Activated naive CD4-positive, alpha-beta T cell treated with anti-CD3 and anti-CD28 coated beads, Interleukin-2, amount 10 ng/mL, durations not matched to agents 7 days and 5 days (primary cell): ENCODE data around the gene SLC25A2.
"Not testable (repeated sequence)": the region's sequence is repeated elsewhere in the genome, so short reads cannot be mapped to it uniquely, and the experiment has no call there.

Experiments used
- CTCF ChIA-PET: fragments of 350-600 bp; sonication (Branson Sonifier 250); formaldehyde crosslinking; loops from one replicate; lab custom pipeline; 2021; ENCODE audit warnings: antibody characterized with exemption; lab: Charles Lee
- DNase-seq: peaks from one replicate; pipeline ENCODE4 v3.0.0-alpha.2; 2020
- H3K27ac Mint-ChIP-seq: one replicate; pipeline ENCODE4 v1.8.0; 2021; ENCODE audit warnings: mild to moderate bottlenecking, moderate library complexity, mixed read lengths
- H3K27me3 Mint-ChIP-seq: one replicate; pipeline ENCODE4 v1.8.0; 2021; ENCODE audit warnings: mild to moderate bottlenecking, mixed read lengths
- H3K36me3 Mint-ChIP-seq: one replicate; pipeline ENCODE4 v1.8.0; 2021; ENCODE audit warnings: mixed read lengths
- H3K4me1 Mint-ChIP-seq: one replicate; pipeline ENCODE4 v1.8.0; 2021; ENCODE audit warnings: mixed read lengths
- H3K4me3 Mint-ChIP-seq: one replicate; pipeline ENCODE4 v1.8.0; 2021; ENCODE audit warnings: mild to moderate bottlenecking, moderate library complexity, mixed read lengths
- H3K9me3 Mint-ChIP-seq: one replicate; pipeline ENCODE4 v1.8.0; 2021; ENCODE audit warnings: mixed read lengths

Gene SLC25A2

DNA sequence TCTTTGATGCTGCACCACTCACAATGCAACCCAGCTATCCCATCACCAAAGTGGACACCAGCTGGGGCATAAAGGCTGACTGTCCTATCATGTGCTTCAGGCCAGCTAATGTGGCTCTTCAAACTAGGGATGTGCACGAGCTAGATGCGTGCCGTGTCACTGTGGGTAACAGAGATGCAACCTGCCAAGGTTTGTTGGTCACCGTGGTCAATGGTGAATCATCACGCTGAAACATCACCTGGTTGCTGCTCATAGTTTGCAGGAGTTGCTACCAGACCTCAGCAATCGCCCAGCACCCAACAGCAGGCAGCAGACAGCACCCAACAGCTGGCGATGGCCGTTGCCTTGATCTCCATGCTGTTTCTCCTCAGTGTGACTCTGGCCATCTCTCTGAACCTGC is 24.4 kb upstream of the SLC25A2 start:
- Mint-ChIP-seq H3K9me3 (peaks cover 21% of the 10 kb centered on the region), H3K27ac (no peak overlapping the region)
- CTCF ChIA-PET = interaction anchor here (0.7 to 3.7 kb wide), 6 partner anchors 8 to 236 kb away, joined by 3 to 23 read pairs (median 4); partner anchors contain the start of gene TAF7

DNA sequence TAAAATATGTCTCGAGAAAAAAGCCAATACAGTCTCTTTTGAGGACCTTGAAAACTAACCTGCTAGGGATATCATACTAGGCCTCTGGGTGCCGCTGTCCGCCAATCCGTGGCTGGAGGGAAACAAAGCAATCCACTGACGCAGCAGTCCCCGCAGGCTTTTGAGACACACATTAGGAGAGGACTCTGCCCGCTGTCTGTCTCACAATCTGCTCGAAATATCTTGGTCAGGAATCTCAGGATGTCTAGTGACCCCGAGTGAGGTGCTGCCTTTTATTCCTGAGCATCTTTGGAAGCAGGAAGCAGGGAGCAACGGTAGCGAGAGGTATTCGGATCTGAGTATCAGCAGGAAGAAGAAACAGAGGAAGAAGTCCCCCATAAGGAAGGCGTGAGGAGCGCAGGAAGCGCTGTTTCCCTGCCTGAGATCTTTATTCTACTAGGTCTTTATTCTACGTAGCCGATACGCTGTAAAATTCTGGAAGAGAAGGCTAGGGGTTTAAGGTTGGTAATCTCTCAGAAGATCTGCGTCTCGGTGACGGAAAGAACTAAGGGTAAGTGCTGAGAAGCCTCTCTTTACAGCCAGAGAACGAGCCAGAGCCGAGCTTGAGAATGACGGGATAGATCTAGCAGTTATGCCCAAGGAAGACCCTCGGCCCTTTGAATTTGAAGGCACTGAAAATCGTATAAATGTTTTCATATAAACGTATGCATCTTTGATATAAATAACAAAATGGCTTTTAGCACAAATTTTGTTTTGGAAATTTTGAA is 22.4 kb upstream of the SLC25A2 start:
- peak; percentile 79 for DNase-seq
- Mint-ChIP-seq H3K36me3 (peaks cover 15% of the 10 kb centered on the region), H3K4me1 (peaks cover 11% of the 10 kb centered on the region), H3K27ac (peak overlapping the region; percentile 53), H3K27me3 (peaks cover 27% of the 10 kb centered on the region), H3K4me3 (peak overlapping the region; percentile 75), H3K9me3 (peaks cover 23% of the 10 kb centered on the region)
- CTCF ChIA-PET = interaction anchor here (0.6 to 1.5 kb wide), 2 partner anchors 28 to 890 kb away, joined by 3 to 6 read pairs; no protein-coding TSS in a partner anchor

More for the DNA sequence above, 24.4 kb upstream of the SLC25A2 start:
- Mint-ChIP-seq H3K27me3 (peaks cover 39% of the 10 kb centered on the region), H3K4me1 (peaks cover 9% of the 10 kb centered on the region), H3K4me3 (no peak overlapping the region), H3K36me3 (peaks cover 6% of the 10 kb centered on the region)
- no peak for DNase-seq

DNA sequence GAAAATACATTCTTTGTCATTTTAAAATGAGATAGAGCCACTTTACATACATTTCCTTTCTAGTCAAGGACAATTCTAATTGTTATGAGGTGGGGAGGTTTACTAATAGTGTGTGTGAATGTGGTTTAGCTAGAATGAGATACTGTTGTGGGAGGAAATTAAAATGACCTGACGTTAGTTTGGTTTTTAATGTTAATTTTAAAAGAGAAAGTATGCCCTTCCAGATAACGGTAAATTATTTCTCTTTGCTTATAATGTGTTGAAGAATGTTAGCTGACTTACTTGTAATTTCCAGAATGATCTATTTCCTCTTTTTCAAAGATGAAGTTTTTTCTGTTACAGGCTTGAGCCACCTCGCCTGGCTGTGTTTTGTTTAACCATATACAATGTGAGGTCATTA is 18.4 kb upstream of the SLC25A2 start:
- H3K36me3 Mint-ChIP-seq = peaks cover 44% of the 10 kb centered on the region
- CTCF ChIA-PET = no interaction called here
- peaks cover 19% of the 10 kb centered on the region for H3K27me3 Mint-ChIP-seq
- H3K9me3 Mint-ChIP-seq = peaks cover 43% of the 10 kb centered on the region
- H3K4me1 Mint-ChIP-seq = peaks cover 33% of the 10 kb centered on the region
- no peak for DNase-seq
- peak overlapping the region; percentile 58 for H3K27ac Mint-ChIP-seq
- peak overlapping the region; percentile 36 for H3K4me3 Mint-ChIP-seq

DNA sequence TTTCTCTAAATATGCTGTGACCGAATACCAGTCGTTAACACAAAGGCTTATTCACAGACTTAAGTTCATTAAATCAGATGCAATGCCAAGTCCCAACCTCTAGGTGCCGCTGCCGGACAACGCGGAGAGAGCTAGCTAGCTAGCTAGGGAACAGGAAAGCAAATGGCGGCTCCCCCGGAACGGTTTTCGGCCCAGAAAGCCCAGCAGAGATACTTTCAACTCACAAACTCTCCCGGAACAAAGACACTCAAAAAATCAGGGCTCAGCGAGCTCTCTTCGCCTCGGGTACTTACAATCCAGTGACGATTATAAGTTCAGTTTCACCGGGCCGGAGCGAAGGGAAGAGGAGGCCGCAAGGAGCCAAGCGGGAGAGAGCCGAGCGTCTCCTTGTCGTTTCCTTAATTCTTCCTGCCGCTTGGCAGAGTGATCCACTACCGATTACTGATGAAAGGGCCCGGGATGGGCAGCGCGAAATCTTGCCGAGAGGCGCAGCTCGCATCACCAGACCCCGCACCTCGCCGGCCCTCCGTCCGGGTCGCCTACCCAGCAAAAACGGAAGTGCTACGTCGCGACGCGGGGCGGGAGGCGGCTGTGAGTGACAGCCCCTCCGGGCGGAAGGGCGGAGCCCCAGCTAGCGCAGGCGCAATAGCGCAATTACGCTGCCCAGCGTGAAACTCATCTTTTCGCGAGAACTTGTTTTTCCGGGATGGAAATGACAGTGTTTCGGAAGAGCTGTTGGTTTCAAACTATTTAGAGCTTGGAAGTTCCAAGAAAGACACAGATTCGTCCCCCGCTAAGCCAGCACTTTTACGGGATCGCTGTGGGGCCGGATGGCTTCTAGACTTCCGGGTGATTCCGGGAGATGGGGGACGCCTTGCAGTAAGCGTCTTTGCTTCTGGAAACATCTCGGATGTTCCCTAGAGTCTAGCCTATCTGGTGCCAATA is 16.6 kb upstream of the SLC25A2 start, which contains the start of gene TAF7:
Gene TAF7, minus strand, starts transcription at position 560 of the 945 bp plus-strand sequence. CDS start 740 bp downstream, outside the sequence.
- H3K27me3 Mint-ChIP-seq = peaks cover 7% of the 10 kb centered on the region
- H3K36me3 Mint-ChIP-seq = peaks cover 55% of the 10 kb centered on the region
- H3K4me1 Mint-ChIP-seq = peaks cover 24% of the 10 kb centered on the region
- peak; percentile 94 for DNase-seq
- CTCF ChIA-PET = interaction anchor here (0.6 to 2.1 kb wide), 14 partner anchors 10 to 765 kb away, joined by 3 to 23 read pairs (median 4); partner anchors contain the start of genes PCDHGA1, PCDHGA10, PCDHGA2 and PCDHGA3
- H3K4me3 Mint-ChIP-seq = peak within 1 kb of the TSS; percentile 87
- peak within 1 kb of the TSS; percentile 98 for H3K27ac Mint-ChIP-seq
- H3K9me3 Mint-ChIP-seq = peaks cover 46% of the 10 kb centered on the region

DNA sequence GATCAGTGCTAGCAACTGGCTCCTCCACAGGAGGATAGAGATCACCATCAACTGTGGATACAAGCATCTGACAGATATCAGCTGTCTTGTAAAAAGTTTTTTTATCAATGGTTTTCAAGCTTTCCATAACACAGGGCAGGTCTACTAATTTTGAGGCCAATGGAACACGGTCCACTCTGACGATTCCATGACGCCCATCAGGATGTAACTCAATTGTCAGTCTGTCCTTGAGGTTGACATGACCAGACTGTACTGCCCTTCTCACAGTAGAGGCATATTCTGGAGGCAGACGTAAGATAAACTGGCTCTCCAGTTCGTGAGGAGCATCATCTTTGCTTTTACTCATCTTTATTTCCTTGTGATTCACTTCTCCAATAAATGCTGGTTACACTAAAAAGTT is 15.8 kb upstream of the SLC25A2 start:
- peaks cover 63% of the 10 kb centered on the region for H3K36me3 Mint-ChIP-seq
- peaks cover 53% of the 10 kb centered on the region for H3K9me3 Mint-ChIP-seq
- peak overlapping the region; percentile 87 for H3K4me3 Mint-ChIP-seq
- CTCF ChIA-PET = interaction anchor here (0.6 to 2.1 kb wide), 13 partner anchors 10 to 1304 kb away, joined by 3 to 23 read pairs (median 4); partner anchors contain the start of genes PCDHGA1, PCDHGA10, PCDHGA2 and PCDHGA3
- no peak for DNase-seq
- peaks cover 7% of the 10 kb centered on the region for H3K27me3 Mint-ChIP-seq
- H3K4me1 Mint-ChIP-seq = peaks cover 24% of the 10 kb centered on the region
- H3K27ac Mint-ChIP-seq = peak overlapping the region; percentile 98

DNA sequence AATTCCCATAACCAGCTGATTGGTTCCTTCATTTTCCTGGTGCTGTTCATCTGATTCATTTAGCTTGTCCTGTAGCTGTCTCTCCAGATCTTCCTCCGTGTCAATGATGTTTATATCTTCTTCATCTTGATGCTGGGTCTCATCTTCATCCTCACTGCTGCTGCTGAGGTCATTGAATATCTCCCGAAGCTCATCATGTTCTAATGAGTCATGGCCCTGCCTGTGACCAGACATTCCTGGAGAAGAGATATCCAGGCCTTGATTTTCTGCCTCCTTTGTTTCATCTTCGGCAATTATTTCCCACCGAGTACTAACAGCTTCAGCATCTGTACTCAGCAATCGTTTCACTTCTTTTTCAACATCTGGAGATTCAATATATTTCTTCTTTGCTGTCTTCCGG is 15.4 kb upstream of the SLC25A2 start:
- peaks cover 7% of the 10 kb centered on the region for H3K27me3 Mint-ChIP-seq
- CTCF ChIA-PET = interaction anchor here (0.6 to 2.1 kb wide), 5 partner anchors 11 to 1305 kb away, joined by 3 to 23 read pairs (median 3); partner anchors contain the start of genes PCDHGA1 and PCDHGA3
- peaks cover 24% of the 10 kb centered on the region for H3K4me1 Mint-ChIP-seq
- DNase-seq = no peak
- peaks cover 55% of the 10 kb centered on the region for H3K9me3 Mint-ChIP-seq
- H3K36me3 Mint-ChIP-seq = peaks cover 64% of the 10 kb centered on the region
- peak overlapping the region; percentile 87 for H3K4me3 Mint-ChIP-seq
- H3K27ac Mint-ChIP-seq = no peak overlapping the region

DNA sequence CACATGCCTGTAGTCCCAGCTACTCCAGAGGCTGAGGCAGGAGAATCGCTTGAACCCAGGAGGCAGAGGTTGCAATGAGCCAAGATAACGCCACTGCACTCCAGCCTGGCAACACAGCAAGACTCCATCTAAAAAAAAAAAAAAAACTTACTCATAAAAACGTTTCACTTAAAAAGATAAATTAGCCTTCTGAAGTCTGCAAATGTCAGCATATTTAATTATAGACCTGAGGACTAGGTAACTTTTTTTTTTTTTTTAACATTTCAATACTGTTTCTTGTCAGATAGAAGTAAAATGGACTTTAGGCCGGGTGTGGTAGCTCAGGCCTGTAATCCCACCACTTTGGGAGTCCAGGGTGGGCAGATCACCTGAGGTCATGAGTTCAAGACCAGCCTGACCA is 13.1 kb upstream of the SLC25A2 start:
- H3K27ac Mint-ChIP-seq, H3K27me3 Mint-ChIP-seq, H3K4me3 Mint-ChIP-seq, CTCF ChIA-PET, DNase-seq: not testable (repeated sequence)
- Mint-ChIP-seq H3K9me3 (peaks cover 65% of the 10 kb centered on the region), H3K4me1 (peaks cover 24% of the 10 kb centered on the region), H3K36me3 (peaks cover 75% of the 10 kb centered on the region)

DNA sequence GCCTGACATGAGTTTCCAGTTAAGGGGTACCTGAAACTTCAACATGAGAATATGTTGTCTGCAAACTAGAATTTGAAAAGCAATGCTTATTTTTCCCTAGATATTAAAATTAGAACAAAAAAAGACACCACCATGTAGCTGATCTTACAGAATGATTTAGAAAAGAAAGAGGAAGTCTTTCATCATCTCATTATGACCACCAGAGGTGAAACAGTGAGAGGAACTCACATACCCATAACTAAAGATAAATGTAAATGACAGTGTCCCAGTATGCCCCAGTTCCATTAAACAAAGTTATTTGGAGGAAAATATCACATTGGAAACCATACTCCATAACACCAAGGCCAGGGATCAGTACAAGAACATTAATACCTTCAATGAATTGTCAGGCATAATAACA is 9.9 kb upstream of the SLC25A2 start:
- Mint-ChIP-seq H3K4me3 (no peak overlapping the region), H3K4me1 (peaks cover 2% of the 10 kb centered on the region), H3K27ac (no peak overlapping the region), H3K27me3 (no peaks in the 10 kb centered on the region), H3K9me3 (peaks cover 70% of the 10 kb centered on the region), H3K36me3 (peaks cover 54% of the 10 kb centered on the region)
- CTCF ChIA-PET = no interaction called here
- no peak for DNase-seq

DNA sequence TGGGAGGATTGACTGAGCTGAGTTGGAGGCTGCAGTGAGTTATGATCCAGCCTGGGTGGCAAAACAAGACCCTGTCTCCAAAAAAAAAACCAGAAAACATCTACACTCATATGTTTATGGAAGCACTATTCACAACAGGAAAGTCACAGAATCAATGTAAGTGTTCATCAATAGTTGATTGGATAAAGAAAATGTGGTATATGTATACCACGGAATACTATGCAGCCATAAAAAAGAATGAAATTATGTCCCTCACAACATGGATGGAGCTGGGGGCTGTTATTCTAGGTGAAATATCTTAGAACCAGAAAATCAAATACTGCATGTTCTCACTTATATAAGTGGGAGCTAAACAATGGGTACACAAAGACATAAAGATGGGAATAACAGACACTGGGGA is 2.8 kb upstream of the SLC25A2 start:
- no peak overlapping the region for H3K4me3 Mint-ChIP-seq
- peaks cover 74% of the 10 kb centered on the region for H3K9me3 Mint-ChIP-seq
- DNase-seq = no peak
- H3K27ac Mint-ChIP-seq = no peak overlapping the region
- CTCF ChIA-PET = no interaction called here
- H3K36me3 Mint-ChIP-seq = peaks cover 4% of the 10 kb centered on the region
- no peaks in the 10 kb centered on the region for H3K4me1 Mint-ChIP-seq
- H3K27me3 Mint-ChIP-seq = no peaks in the 10 kb centered on the region

DNA sequence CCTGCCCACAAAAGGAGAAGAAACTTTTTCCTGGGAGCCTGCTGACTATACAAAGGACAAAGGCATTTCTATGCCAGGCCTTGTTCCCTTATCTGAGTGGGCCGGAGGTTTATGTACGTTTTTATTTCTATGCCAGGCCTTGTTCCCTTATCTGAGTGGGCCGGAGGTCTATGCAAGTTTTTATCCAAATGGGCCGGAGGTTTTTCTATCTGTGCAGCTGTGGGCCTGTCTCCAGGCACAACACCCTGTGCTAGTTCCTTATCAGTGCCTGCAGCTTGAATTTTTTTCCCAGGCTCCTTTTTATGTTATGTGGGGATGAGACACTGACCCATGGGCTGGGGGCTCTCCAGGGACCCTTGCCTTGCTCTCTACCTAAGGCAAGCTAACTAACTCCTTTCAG is 5.5 kb downstream of the SLC25A2 start:
- H3K36me3 Mint-ChIP-seq = peaks cover 1% of the 10 kb centered on the region
- DNase-seq = no peak
- no peak overlapping the region for H3K27ac Mint-ChIP-seq
- H3K4me3 Mint-ChIP-seq = no peak overlapping the region
- H3K27me3 Mint-ChIP-seq = no peaks in the 10 kb centered on the region
- H3K4me1 Mint-ChIP-seq = no peaks in the 10 kb centered on the region
- CTCF ChIA-PET = no interaction called here
- H3K9me3 Mint-ChIP-seq = peaks cover 72% of the 10 kb centered on the region

DNA sequence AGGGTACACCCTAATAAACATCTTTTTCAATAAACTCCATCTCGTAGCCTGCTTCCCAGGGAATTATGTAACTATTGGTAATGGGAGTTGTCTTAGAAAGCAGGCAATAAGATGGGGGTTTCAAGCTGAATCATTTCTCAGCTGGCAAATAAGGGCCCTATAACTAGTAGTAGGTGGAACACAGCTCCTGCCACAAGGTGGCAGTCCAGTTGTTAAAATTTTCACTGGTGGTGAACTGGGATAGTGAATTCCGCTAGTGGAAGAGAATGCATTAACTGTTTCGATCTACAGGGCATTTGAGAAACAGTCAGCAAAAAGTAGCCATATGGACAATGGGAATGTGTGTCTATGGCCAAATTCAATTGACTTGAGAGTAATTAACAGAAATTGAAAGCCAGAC is 30.9 kb downstream of the SLC25A2 start:
- CTCF ChIA-PET = interaction anchor here (0.7 kb wide), 1 partner anchor 58 kb away, joined by 3 read pairs; no protein-coding TSS in a partner anchor
- H3K4me3 Mint-ChIP-seq = no peak overlapping the region
- H3K27ac Mint-ChIP-seq = no peak overlapping the region
- no peak for DNase-seq
- peaks cover 52% of the 10 kb centered on the region for H3K9me3 Mint-ChIP-seq
- H3K27me3 Mint-ChIP-seq = no peaks in the 10 kb centered on the region
- no peaks in the 10 kb centered on the region for H3K4me1 Mint-ChIP-seq
- H3K36me3 Mint-ChIP-seq = peaks cover 3% of the 10 kb centered on the region

DNA sequence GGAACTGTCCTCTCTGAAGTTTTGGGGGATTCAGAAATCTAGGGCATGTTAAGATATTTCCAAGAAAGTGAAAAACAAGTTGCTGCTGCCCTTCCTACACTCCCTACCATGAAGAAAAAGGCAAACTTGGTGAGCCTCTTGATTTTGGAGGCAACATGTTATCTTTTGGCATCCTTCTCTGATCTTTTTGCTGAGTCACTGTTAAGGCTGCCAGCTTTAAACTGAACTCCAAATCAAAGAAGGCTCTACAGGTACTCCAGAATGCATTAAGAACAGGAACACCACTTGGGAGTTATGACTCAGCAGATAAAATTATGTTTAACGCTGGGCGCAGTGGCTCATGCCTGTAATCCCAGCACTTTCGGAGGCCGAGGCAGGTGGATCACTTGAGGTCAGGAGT is 34.7 kb downstream of the SLC25A2 start:
- Mint-ChIP-seq H3K4me3 (no peak overlapping the region), H3K9me3 (peaks cover 58% of the 10 kb centered on the region), H3K36me3 (peaks cover 1% of the 10 kb centered on the region), H3K4me1 (no peaks in the 10 kb centered on the region), H3K27me3 (no peaks in the 10 kb centered on the region), H3K27ac (no peak overlapping the region)
- DNase-seq = no peak
- CTCF ChIA-PET = no interaction called here

DNA sequence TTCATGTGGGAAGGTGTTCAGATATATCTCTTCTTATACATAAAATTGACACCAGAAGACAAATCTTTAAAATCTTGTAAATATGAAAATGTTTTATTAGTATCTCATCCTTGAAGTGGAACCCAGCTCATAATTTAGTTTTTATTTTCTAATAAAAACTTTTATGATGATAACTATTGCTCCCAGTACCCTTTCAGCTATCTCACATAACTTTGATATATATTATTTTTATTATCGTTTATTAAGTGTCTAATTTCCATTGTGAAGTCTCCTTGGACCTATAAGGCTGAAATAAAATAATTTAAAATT is 42.7 kb downstream of the SLC25A2 start:
- CTCF ChIA-PET = no interaction called here
- Mint-ChIP-seq H3K4me1 (no peaks in the 10 kb centered on the region), H3K27me3 (no peaks in the 10 kb centered on the region), H3K27ac (no peak overlapping the region), H3K4me3 (no peak overlapping the region), H3K36me3 (peaks cover 8% of the 10 kb centered on the region), H3K9me3 (peaks cover 69% of the 10 kb centered on the region)
- DNase-seq = no peak
